OCI-LY3 (cell line): Measurements from ENCODE around the gene NFX1.

ENCODE experiments used
- H2AFZ ChIP-seq: fragments of 200-600, 300-600 bp; shearing (Covaris generic); 2 replicates; pipeline ENCODE4 v1.6.0; 2014; ENCODE audit warnings: antibody characterized with exemption, low read depth, low read length
- H3K27ac ChIP-seq: fragments of 200-600, 300-600 bp; sonication (generic); 2 replicates; pipeline ENCODE4 v1.5.1; 2014; ENCODE audit warnings: mild to moderate bottlenecking, low read length, moderate library complexity, mixed read lengths
- H3K27me3 ChIP-seq: fragments of 200-600, 300-600 bp; sonication (generic); 2 replicates; pipeline ENCODE4 v1.6.1; 2014; ENCODE audit warnings: low read depth, low read length, mixed read lengths
- H3K36me3 ChIP-seq: fragments of 200-600, 300-600 bp; sonication (generic); replicated peaks from 2 replicates; pipeline ENCODE3; 2014; ENCODE audit warnings: low read depth, low read length, mixed read lengths
- H3K4me1 ChIP-seq: fragments of 300-600, 200-600 bp; sonication (generic); 2 replicates; pipeline ENCODE4 v1.6.1; 2014; ENCODE audit warnings: low read length, mixed read lengths
- H3K4me2 ChIP-seq: fragments of 200-600, 300-600 bp; sonication (generic); 2 replicates; pipeline ENCODE4 v1.6.1; 2014; ENCODE audit warnings: low read length, mixed read lengths
- H3K4me3 ChIP-seq: fragments of 300-600, 200-600 bp; sonication (generic); 2 replicates; pipeline ENCODE4 v1.5.1; 2014; ENCODE audit warnings: antibody characterized with exemption, mild to moderate bottlenecking, low read length, moderate library complexity
- H3K79me2 ChIP-seq: fragments of 300-600, 200-600 bp; shearing (Covaris generic); 2 replicates; pipeline ENCODE4 v1.6.1; 2014; ENCODE audit warnings: mild to moderate bottlenecking, low read length, mixed read lengths
- H3K9ac ChIP-seq: fragments of 300-600, 200-600 bp; shearing (Covaris generic); 2 replicates; pipeline ENCODE4 v1.6.0; 2014; ENCODE audit warnings: mild to moderate bottlenecking, low read length, moderate library complexity
- H3K9me3 ChIP-seq: fragments of 200-600, 300-600 bp; shearing (Covaris generic); 2 replicates; pipeline ENCODE4 v1.6.1; 2014; ENCODE audit warnings: low read length, mixed read lengths; ENCODE audit not compliant: insufficient read depth
- H4K20me1 ChIP-seq: fragments of 200-600, 300-600 bp; sonication (generic); 2 replicates; pipeline ENCODE4 v1.6.1; 2016; ENCODE audit warnings: low read length, mixed read lengths; ENCODE audit not compliant: insufficient read depth
- CTCF ChIP-seq: fragments of 200-600, 300-600 bp; sonication (generic); IDR thresholded peaks from 2 replicates; pipeline ENCODE4 v1.5.1; 2014; ENCODE audit warnings: antibody characterized with exemption, low read length, low read depth
- EZH2phosphoT487 ChIP-seq: fragments of 200-600 bp; shearing (Covaris generic); IDR thresholded peaks from 2 replicates; pipeline ENCODE4 v1.6.1; 2018; ENCODE audit warnings: antibody characterized with exemption, mixed run types, low read depth

NFX1 gene

GRCh38 chr9:33341182-33341581 lies 50.9 kb downstream of the NFX1 start:
- no peak overlapping the region for H3K27ac ChIP-seq
- H4K20me1 ChIP-seq: no peaks in the 10 kb centered on the region
- H3K36me3 ChIP-seq: peaks cover 58% of the 10 kb centered on the region
- TF ChIP-seq CTCF (no peak), EZH2phosphoT487 (no peak)
- no peaks in the 10 kb centered on the region for H3K79me2 ChIP-seq
- no peak overlapping the region for H3K4me2 ChIP-seq
- H3K4me3 ChIP-seq: no peak overlapping the region
- H3K27me3 ChIP-seq: no peaks in the 10 kb centered on the region
- no peak overlapping the region for H2AFZ ChIP-seq
- H3K4me1 ChIP-seq: no peaks in the 10 kb centered on the region
- H3K9me3 ChIP-seq: peaks cover 5% of the 10 kb centered on the region; the same call in 1 of the 2 replicates
- no peak overlapping the region for H3K9ac ChIP-seq

GRCh38 chr9:33344145-33344544 lies 53.8 kb downstream of the NFX1 start:
- Histone ChIP-seq H2AFZ (no peak overlapping the region), H3K4me2 (no peak overlapping the region), H3K27me3 (no peaks in the 10 kb centered on the region), H3K9ac (no peak overlapping the region), H3K4me1 (no peaks in the 10 kb centered on the region), H3K36me3 (peaks cover 59% of the 10 kb centered on the region), H4K20me1 (no peaks in the 10 kb centered on the region), H3K79me2 (no peaks in the 10 kb centered on the region), H3K27ac (no peak overlapping the region), H3K4me3 (no peak overlapping the region), H3K9me3 (no peaks in the 10 kb centered on the region)
- TF ChIP-seq CTCF (no peak), EZH2phosphoT487 (no peak)

GRCh38 chr9:33346564-33346963 lies 56.2 kb downstream of the NFX1 start:
- Histone ChIP-seq H3K9me3 (no peaks in the 10 kb centered on the region), H3K36me3 (peaks cover 59% of the 10 kb centered on the region), H3K4me3 (no peak overlapping the region), H3K9ac (no peak overlapping the region), H3K4me2 (no peak overlapping the region), H3K4me1 (no peaks in the 10 kb centered on the region), H3K27ac (no peak overlapping the region), H3K79me2 (no peaks in the 10 kb centered on the region), H3K27me3 (no peaks in the 10 kb centered on the region), H2AFZ (no peak overlapping the region), H4K20me1 (no peaks in the 10 kb centered on the region)
- TF ChIP-seq EZH2phosphoT487 (no peak), CTCF (no peak)

- H3K9ac ChIP-seq: no peak overlapping the region
- no peak overlapping the region for H3K27ac ChIP-seq
- H3K79me2 ChIP-seq: no peaks in the 10 kb centered on the region
- H3K9me3 ChIP-seq: no peaks in the 10 kb centered on the region
- no peaks in the 10 kb centered on the region for H4K20me1 ChIP-seq
- H3K27me3 ChIP-seq: no peaks in the 10 kb centered on the region
- peaks cover 56% of the 10 kb centered on the region for H3K36me3 ChIP-seq
- H3K4me1 ChIP-seq: no peaks in the 10 kb centered on the region
- H3K4me3 ChIP-seq: no peak overlapping the region
- H3K4me2 ChIP-seq: no peak overlapping the region
- TF ChIP-seq CTCF (no peak), EZH2phosphoT487 (no peak)
- H2AFZ ChIP-seq: no peak overlapping the region
Observed at GRCh38 chr9:33348998-33349397, 58.7 kb downstream of the NFX1 start.
